Measurements from ENCODE around the gene TMEM164. TPM values are rescaled to one million over a fixed set of nuclear protein-coding genes. Genes with fewer than 3 reads are reported as not detected.
"Not testable (repeated sequence)": the region's sequence is repeated elsewhere in the genome, so short reads cannot be mapped to it uniquely, and the experiment has no call there.

The TMEM164 gene
- total RNA-seq, 2 donors from 2014 or later = 12.2 to 24.1 TPM

DNA sequence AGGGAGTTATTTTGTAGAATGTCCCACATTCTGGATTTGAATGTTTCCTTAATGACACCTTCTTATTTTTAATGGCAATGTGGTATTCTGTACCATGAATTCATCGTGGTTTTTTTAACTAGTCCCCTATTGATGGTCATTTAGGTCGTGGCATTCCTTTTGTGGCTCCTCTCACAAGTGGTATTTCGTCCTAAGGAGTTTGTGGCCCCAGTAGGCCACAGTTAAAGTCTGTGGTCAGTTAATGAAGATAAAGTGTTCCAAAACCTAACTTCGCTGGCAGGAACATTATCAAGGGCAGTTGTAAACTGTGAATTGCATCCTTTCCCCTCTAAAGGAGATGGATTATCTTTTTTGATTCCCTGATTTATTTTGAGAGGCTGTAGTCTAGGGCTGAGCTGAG, 133.2 kb downstream of the TMEM164 start:
- Mint-ChIP-seq H3K27ac (no peak overlapping the region), H3K4me1 (peaks cover 5% of the 10 kb centered on the region), H3K27me3 (no peaks in the 10 kb centered on the region), H3K36me3 (ENCODE audit: low read depth) (peaks cover 6% of the 10 kb centered on the region), H3K4me3 (no peak overlapping the region), H3K9me3 (no peaks in the 10 kb centered on the region)
- no peak for ATAC-seq (replicated peaks)

DNA sequence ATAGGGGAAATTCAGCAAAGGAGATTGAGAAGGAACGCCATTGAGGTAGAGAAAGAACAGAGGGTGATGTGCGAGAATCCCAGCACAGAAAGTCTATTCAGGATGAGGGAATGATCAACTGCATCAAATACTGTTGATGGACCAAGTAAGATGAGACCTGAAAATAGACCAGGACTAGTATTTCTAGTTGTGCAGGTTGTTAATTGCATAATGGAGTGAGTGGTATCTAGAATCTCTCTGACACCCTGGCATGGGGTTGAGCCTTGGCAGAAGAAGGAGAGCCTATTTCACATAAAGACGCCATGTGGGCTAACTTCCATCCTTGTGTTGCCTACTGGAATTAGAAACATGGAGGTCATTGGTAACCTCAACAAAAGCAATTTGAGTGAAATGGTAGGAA, 135.6 kb downstream of the TMEM164 start:
- Mint-ChIP-seq H3K36me3 (ENCODE audit: low read depth) (peaks cover 5% of the 10 kb centered on the region), H3K27ac (no peak overlapping the region), H3K27me3 (no peaks in the 10 kb centered on the region), H3K4me1 (peaks cover 5% of the 10 kb centered on the region), H3K4me3 (no peak overlapping the region), H3K9me3 (no peaks in the 10 kb centered on the region)
- ATAC-seq (replicated peaks) = no peak

DNA sequence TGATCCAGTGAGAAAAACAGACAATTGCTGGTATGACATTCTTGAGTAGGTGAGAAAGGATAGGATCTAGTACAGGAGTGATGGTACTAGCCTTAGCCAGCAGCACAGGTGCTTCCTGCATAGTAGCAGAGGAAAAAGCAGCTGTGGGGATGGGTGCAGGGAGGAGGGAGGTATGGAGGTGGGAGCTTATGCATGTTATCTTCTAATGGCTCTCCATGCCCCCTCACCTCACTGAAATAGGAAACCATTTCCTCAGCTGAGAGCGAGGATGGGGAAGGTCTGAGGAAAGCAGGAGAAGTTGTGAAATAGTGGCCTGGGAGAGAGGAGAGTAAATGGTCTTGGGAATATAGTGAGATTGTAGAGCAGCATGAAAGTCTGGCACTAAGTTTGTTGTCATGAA, 136.3 kb downstream of the TMEM164 start:
- Mint-ChIP-seq H3K36me3 (ENCODE audit: low read depth) (no peaks in the 10 kb centered on the region), H3K4me3 (no peak overlapping the region), H3K27ac (no peak overlapping the region), H3K4me1 (no peaks in the 10 kb centered on the region), H3K9me3 (no peaks in the 10 kb centered on the region), H3K27me3 (no peaks in the 10 kb centered on the region)
- no peak for ATAC-seq (replicated peaks)

DNA sequence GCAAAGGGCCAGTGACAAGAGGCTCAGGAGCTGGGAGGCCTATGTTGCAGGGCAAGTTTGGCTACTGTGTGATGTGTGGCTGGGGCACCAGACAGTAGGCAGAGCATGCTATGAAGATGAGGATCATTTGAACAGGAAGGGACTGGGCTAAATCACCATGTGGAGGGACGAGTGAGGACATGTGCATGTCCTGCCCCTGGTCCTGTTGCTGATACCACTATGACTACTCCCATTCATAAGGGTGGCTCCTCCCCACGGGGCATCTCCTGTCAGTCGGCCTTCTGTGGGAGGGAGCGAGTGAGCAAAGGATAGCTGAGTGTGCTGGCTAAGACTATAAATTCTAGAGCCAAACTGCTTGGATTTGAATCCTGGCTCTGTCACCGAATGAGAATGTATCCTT, 139.2 kb downstream of the TMEM164 start:
- Mint-ChIP-seq H3K4me1 (no peaks in the 10 kb centered on the region), H3K36me3 (ENCODE audit: low read depth) (no peaks in the 10 kb centered on the region), H3K4me3 (no peak overlapping the region), H3K27ac (no peak overlapping the region), H3K27me3 (no peaks in the 10 kb centered on the region), H3K9me3 (no peaks in the 10 kb centered on the region)
- no peak for ATAC-seq (replicated peaks)

DNA sequence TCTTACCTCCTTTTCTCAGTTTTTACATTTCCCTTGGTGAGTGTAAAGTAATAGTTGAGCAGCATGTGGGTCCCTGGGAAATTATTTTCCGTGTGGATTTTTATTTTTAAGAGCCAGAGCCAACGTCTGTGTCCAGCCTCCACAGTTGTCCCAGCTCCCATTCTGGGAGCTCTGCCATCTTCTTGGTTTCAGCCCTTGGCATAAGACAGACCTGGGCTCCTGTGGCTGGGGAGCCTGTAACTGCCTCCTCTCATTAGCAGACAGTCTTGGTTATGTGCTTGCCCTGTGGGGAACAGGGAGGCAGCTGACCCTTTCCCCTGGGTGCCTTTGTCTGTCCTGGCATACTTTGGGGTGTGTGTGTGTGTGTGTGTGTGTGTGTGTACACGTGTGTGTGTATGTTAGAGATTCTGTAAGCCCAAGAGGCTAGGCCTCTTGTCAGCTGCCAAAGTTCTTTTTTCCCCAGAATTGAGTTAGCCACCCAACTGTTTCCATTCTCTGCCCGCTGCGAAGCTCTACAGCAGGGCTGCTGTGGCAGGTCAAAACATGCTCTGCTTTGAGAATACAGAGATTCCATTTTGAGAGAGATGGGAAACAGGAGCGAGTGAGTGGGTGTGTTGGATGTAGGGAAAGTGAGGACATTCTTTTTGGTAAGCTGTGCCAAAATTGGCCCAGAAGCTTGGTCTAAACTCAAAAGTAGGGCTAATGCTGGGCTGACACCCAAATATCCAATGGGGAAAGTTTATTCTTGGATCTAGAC, 140.7 kb downstream of the TMEM164 start:
- peaks cover 15% of the 10 kb centered on the region for H3K36me3 Mint-ChIP-seq (ENCODE audit: low read depth)
- H3K4me3 Mint-ChIP-seq = no peak overlapping the region
- ATAC-seq (replicated peaks) = no peak
- no peaks in the 10 kb centered on the region for H3K27me3 Mint-ChIP-seq
- H3K27ac Mint-ChIP-seq = peak overlapping the region; percentile 25
- H3K4me1 Mint-ChIP-seq = no peaks in the 10 kb centered on the region
- H3K9me3 Mint-ChIP-seq = no peaks in the 10 kb centered on the region

DNA sequence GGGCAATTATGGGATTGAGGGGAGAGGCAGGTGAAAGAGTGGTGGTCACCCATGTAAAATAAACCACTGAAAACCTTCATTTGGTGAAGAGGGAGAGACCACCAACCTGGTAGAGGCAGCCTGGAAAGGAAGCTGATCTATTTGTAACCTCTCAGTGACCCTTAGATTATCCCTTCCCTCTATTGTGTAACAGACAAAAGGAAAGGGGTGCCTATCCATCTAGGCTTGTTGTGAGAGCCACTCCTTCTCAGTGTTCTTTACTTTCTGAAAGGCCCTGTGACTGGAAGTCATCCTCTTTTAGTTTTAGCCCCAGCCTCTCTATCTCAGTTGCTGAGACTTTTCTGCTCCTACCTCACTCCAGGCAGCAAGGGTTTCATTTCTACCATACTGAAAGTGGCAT, 142.4 kb downstream of the TMEM164 start:
- H3K27ac Mint-ChIP-seq = no peak overlapping the region
- no peaks in the 10 kb centered on the region for H3K4me1 Mint-ChIP-seq
- peaks cover 30% of the 10 kb centered on the region for H3K36me3 Mint-ChIP-seq (ENCODE audit: low read depth)
- no peak for ATAC-seq (replicated peaks)
- H3K4me3 Mint-ChIP-seq = no peak overlapping the region
- no peaks in the 10 kb centered on the region for H3K27me3 Mint-ChIP-seq
- H3K9me3 Mint-ChIP-seq = no peaks in the 10 kb centered on the region

DNA sequence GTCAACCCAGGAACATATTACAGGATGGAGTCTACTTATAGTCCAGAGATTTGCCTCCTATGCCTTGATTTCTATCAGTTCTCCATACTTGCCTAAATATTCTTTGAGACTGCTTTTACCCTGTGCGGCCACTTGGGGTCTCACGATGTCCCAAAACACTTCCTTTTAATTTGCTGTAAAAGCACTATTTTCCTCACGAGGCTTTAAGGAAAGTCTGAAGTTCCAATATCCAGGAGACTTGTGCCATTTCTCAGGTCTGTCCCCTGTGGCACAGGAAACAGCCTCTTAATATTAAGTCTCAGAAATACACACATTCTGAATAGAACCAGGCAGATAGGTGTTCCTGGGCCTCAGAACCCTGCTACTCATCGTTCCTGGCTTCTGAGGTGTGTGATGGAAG, 142.9 kb downstream of the TMEM164 start:
- Mint-ChIP-seq H3K4me1 (no peaks in the 10 kb centered on the region), H3K27me3 (no peaks in the 10 kb centered on the region), H3K9me3 (no peaks in the 10 kb centered on the region), H3K36me3 (ENCODE audit: low read depth) (peaks cover 30% of the 10 kb centered on the region), H3K4me3 (no peak overlapping the region), H3K27ac (no peak overlapping the region)
- no peak for ATAC-seq (replicated peaks)

DNA sequence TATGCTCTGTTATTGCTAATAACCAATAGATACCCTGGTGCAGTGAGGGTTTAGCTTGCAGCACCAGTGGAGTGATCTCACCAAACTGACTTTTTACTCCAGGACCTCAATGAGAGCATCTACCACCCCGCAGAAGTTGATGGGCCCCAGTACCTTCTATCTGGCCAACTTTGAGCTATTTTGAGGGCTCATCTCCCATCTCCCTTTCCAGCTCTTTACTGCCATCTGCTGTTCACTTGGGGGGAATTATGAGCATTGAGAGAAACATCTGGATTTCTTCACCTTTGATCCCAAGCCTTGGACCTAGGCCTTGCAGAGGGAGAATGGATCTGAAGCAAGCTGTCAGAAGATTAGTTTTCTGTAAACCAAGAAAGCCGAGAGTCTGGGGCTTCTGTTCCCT, 143.6 kb downstream of the TMEM164 start:
- no peaks in the 10 kb centered on the region for H3K27me3 Mint-ChIP-seq
- ATAC-seq (replicated peaks) = peak; percentile 46
- no peak overlapping the region for H3K27ac Mint-ChIP-seq
- H3K4me1 Mint-ChIP-seq = no peaks in the 10 kb centered on the region
- H3K36me3 Mint-ChIP-seq (ENCODE audit: low read depth) = peaks cover 30% of the 10 kb centered on the region
- no peak overlapping the region for H3K4me3 Mint-ChIP-seq
- no peaks in the 10 kb centered on the region for H3K9me3 Mint-ChIP-seq

DNA sequence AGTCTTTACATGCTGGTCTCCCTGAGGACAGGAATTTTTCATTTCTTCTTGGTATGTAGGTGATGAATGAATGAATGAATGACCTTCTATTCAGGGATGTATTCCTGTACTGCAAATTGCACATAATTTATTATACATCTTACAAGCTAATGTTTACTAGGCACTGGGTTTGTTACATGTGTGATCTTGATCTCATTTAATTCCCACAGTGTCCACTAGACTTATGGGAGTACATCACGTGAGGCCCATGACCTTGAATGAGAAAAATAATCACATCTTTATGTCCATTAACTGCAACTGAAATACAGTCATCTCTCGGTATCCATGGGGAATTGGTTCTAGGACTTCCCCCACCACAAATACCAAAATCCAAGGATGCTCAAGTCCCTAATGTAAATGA, 150.3 kb downstream of the TMEM164 start:
- no peaks in the 10 kb centered on the region for H3K9me3 Mint-ChIP-seq
- H3K27me3 Mint-ChIP-seq = no peaks in the 10 kb centered on the region
- no peaks in the 10 kb centered on the region for H3K4me1 Mint-ChIP-seq
- peaks cover 19% of the 10 kb centered on the region for H3K36me3 Mint-ChIP-seq (ENCODE audit: low read depth)
- ATAC-seq (replicated peaks) = no peak
- H3K27ac Mint-ChIP-seq = no peak overlapping the region
- no peak overlapping the region for H3K4me3 Mint-ChIP-seq

DNA sequence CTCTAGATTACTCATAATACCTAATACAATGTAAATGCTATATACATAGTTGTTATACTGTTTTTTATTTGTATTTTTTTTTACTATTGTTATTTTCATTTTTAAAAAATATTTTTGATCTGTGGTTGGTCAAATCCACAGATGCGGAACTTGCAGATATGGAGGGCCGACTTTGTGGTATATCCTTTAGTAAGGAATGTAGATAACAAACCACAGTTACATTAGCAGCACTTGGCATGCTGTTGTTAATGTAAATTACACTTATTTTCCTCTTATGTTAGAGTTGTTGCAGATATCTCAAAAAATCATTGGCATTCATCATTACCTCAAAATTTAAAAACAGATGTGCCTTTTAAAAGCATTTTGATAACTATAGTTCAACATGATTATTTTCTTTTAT, 151.0 kb downstream of the TMEM164 start:
- Mint-ChIP-seq H3K9me3 (no peaks in the 10 kb centered on the region), H3K4me3 (no peak overlapping the region), H3K27ac (no peak overlapping the region), H3K4me1 (peaks cover under 1% of the 10 kb centered on the region), H3K36me3 (ENCODE audit: low read depth) (peaks cover 13% of the 10 kb centered on the region), H3K27me3 (no peaks in the 10 kb centered on the region)
- ATAC-seq (replicated peaks) = no peak

DNA sequence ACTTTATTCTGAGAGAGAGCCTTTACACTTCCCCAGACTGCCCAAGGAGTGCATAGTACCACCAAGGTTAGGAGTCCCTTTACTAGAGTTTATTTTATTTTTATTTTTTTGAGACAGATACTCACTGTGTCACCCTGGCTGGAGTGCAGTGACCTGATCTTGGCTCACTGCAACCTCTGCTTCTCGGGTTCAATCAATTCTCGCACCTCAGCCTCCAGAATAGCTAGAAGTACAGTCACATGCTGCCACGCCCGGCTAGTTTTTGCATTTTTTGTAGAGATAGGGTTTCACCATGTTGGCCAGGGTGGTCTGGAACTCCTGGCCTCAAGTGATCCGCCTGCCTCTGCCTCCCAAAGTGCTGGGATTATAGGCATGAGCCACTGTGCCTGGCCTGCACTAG, 151.4 kb downstream of the TMEM164 start:
- not testable (repeated sequence) for ATAC-seq (replicated peaks); H3K27me3 Mint-ChIP-seq; H3K4me3 Mint-ChIP-seq; H3K4me1 Mint-ChIP-seq; H3K27ac Mint-ChIP-seq; H3K9me3 Mint-ChIP-seq; H3K36me3 Mint-ChIP-seq (ENCODE audit: low read depth)

DNA sequence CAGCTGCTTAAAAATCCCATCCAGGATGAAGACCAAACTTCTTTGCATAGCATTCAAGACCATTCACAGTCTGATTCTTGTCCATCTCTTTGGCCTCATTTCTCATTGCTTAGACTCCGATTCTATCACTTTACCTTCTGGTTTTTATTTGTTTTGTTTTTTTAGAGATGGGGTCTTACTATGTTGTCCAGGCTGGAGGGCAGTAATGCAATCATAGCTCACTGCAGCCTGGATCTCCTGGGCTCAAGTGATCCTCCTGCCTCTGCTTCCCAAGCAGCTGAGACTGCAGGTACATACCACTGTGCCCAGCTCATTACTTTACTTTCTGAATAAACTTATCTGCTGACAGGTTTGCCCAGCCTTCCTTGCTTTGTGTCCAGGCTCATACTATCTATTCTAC, 152.8 kb downstream of the TMEM164 start:
- no peak overlapping the region for H3K4me3 Mint-ChIP-seq
- H3K27ac Mint-ChIP-seq = no peak overlapping the region
- H3K9me3 Mint-ChIP-seq = no peaks in the 10 kb centered on the region
- no peaks in the 10 kb centered on the region for H3K27me3 Mint-ChIP-seq
- H3K4me1 Mint-ChIP-seq = peaks cover 9% of the 10 kb centered on the region
- H3K36me3 Mint-ChIP-seq (ENCODE audit: low read depth) = no peaks in the 10 kb centered on the region
- no peak for ATAC-seq (replicated peaks)

DNA sequence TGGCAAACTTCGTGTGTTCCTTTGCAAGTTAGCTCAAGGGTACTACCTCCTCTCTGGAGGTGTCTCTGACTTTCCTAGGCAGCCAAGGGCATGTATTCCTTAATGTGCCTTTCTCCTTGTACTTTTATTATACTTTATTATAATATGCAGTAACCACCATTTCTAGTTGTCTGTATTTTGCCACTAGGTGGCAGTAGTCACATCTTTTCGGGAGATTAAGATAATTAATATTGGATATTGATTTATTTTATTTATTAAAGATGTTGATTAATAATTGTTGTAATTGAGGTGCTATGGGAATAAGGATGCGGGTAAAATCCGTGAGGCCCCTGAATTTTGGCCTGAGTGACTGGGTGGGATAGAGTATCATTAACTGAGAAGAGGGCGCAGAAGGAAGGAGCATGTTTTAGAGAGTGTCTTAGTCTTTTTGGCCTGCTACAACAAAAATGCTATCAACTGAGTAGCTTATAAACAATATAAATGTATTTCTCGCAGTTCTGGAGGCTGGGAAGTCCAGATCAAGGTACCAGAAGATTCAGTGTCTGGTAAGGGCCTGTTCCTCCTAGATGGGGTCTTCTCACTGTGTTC, 153.3 kb downstream of the TMEM164 start:
- H3K4me3 Mint-ChIP-seq = no peak overlapping the region
- no peaks in the 10 kb centered on the region for H3K9me3 Mint-ChIP-seq
- ATAC-seq (replicated peaks) = no peak
- H3K36me3 Mint-ChIP-seq (ENCODE audit: low read depth) = no peaks in the 10 kb centered on the region
- H3K27me3 Mint-ChIP-seq = no peaks in the 10 kb centered on the region
- H3K4me1 Mint-ChIP-seq = peaks cover 9% of the 10 kb centered on the region
- no peak overlapping the region for H3K27ac Mint-ChIP-seq

DNA sequence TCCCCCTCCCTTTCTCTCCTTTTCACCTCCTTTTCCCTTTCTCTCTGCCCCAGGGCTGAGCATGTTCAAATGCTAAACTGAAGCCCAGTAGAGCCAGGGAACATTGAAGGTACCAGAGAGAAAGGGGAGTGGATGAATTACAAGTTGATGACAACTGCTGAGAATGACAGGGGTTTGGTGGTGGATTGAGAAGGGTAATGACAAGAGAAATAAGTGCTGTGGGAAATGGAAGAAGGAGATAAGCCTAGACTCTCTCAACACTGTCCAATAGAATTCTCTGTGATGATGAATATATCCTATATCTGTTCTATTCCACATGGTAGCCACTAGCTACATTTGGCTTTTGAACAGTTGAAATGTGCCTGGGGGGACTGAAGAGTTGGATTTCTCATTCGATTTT, 154.5 kb downstream of the TMEM164 start:
- H3K36me3 Mint-ChIP-seq (ENCODE audit: low read depth) = no peaks in the 10 kb centered on the region
- H3K4me1 Mint-ChIP-seq = peaks cover 9% of the 10 kb centered on the region
- H3K27me3 Mint-ChIP-seq = no peaks in the 10 kb centered on the region
- no peak overlapping the region for H3K4me3 Mint-ChIP-seq
- no peaks in the 10 kb centered on the region for H3K9me3 Mint-ChIP-seq
- no peak for ATAC-seq (replicated peaks)
- no peak overlapping the region for H3K27ac Mint-ChIP-seq

DNA sequence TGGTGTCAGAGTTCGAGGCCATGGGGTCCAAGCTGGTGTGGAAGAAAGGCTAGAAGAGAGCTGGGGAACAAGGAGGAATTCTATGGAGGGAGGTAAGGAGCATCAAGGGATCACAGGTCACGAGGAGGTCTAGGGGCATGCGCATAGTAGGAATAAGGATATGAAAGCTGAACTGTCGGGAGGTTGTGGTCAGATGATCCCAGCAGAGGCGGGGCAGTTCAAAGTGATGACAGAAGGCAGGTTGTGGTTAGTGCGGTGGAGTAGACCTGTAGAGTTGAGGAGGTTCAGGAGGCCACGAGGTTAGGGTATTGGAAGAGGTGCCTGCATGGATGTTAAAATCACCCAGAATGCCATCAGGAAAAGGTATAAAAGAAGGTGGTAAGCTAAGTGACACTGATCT, 156.3 kb downstream of the TMEM164 start:
- peaks cover 9% of the 10 kb centered on the region for H3K4me1 Mint-ChIP-seq
- H3K27ac Mint-ChIP-seq = peak overlapping the region; percentile 42
- ATAC-seq (replicated peaks) = no peak
- no peaks in the 10 kb centered on the region for H3K27me3 Mint-ChIP-seq
- peak overlapping the region; percentile 15 for H3K4me3 Mint-ChIP-seq
- H3K9me3 Mint-ChIP-seq = no peaks in the 10 kb centered on the region
- no peaks in the 10 kb centered on the region for H3K36me3 Mint-ChIP-seq (ENCODE audit: low read depth)

All from activated T-helper 17 cell treated with anti-CD3 and anti-CD28 coated beads, Interleukin-2, amount 50 U/mL, for 72 hours (primary cell).